ENCODE results near the gene SRSF6.
"Not testable (repeated sequence)": the region's sequence is repeated elsewhere in the genome, so short reads cannot be mapped to it uniquely, and the experiment has no call there.

The SRSF6 gene

DNA sequence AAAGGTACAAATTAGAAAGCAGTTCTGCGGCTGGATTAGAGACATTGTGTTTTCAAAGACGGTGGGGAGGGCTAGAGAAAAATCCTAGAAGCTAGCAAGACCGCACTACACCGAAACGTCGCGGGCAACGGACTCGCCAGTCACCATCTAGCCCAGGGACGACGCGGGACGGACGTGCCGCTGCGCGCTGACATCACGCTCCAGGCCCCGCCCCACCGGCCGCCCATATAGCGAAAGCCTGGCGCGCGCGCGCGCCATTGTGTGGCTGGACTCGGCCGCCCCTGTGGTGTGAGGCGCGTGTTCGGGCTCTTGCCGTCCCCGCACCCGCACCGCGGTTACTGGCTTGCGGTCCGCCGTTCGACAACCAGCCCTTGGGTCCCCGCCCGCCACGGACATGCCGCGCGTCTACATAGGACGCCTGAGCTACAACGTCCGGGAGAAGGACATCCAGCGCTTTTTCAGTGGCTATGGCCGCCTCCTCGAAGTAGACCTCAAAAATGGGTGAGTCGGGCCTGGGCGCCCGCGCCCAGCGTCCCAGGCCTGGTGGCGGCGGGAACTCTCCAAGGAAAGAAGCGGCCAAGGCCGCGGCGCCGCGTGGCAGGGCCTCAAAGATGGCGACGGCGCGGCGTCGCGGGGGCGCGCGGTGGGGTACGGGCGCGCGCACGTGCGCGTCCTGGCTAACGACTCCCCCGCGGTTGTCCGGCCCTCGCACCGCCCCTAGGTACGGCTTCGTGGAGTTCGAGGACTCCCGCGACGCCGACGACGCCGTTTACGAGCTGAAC lies at the start of gene SRSF6:
Gene SRSF6, plus strand, starts transcription at position 257 of the 782 bp plus-strand sequence. Its CDS starts 138 bp downstream, at position 395.
- peak; percentile 82 to 89 (median 88) for DNase-seq (ENCODE audit: low read depth in 3 of 3)

DNA sequence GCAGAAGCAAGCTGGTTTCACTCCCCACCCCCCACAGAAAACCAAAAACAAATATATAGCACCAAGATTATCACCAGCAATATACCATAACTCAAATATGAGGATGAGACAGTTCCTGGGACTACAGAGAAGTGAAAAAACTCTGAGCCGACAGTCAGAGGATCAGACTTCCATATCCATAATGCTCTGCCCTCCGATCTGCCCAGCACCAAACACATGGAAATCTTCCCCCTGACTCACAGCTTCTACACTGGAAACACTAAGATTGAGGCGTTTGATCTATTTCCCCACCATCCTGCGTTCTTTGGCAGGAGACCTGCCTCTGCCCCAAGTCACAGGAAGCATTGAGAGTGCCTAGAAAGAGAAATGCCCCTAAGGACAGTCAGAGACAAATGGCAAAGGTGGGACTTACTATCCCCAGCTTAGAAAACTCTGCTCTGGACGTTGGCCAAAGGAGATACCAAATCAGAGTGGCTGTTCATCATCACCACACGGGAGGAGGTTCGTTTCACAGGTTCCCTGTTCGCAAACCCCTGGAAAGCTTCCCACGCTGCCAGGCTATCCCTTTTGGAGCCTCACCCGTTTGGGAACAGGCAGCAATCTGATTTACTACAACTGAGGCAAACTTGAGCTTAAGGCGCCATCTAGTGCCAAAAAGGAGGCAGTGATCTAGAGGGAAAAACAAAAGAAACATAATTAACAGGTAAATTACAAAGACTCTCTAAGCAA lies 48.7 kb upstream of the SRSF6 start:
- no peak for DNase-seq (ENCODE audit: low read depth in 3 of 3)

- no peak for DNase-seq (ENCODE audit: low read depth in 3 of 3)
Observed at GRCh38 chr20:43409577-43409913, 48.2 kb upstream of the SRSF6 start.

DNA sequence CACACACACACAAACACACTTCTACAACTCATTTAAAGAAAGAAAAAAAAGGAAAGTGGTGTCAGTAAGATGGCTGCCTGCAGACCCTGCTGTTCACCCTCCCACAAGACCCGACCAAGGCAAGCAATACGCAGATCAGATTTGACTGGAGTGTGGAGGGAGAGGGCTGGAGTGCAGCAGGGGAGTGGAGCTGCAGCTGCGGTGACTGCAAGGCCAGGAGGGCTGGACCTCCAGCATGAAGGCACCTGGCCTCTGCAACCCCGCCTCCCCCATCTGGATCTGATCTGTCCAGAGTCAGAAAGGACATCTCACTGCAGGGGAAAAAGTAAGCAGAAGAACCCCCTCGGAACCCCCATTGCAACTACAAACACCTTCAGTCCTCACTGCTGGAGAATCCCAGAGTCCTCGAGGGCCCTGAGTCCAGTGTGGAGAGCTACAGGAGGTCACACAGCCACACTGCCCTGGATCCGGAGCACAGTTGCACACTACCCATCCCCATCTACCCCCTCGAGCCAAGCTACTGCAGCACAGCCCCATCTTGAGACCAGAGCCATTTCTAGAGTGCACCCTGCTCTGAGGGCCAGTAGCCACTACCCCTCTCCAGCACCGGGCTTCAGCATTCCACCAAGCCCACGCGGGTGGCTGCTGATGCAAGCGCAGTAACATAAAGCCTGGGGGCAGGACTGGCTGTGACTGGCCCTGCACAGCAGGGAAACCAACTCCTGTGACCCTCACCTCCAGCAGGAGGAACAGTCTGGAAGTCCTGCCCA lies 41.9 kb upstream of the SRSF6 start:
- DNase-seq (ENCODE audit: low read depth in 3 of 3): no peak

GRCh38 chr20:43416591-43417228 lies 41.0 kb upstream of the SRSF6 start:
- no peak for DNase-seq (ENCODE audit: low read depth in 3 of 3)

DNA sequence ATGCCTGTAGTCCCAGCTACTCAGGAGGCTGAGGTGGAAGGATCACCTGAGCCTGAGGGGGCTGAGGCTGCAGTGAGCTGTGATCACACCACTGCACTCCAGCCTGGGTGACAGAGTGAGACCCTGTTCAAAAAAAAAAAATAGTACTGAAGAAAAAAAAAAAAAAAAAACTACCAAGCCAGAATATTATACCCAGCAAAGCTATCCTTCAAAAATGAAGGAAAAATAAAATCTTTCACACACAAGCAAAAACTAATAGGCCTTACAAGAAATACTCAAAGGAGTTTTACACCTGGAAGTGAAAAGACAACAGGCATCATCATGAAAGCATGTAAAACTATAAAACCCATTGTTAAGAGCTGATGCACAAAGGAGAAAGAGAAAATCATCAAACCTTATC lies 37.5 kb upstream of the SRSF6 start:
- no peak for DNase-seq (ENCODE audit: low read depth in 3 of 3)

GRCh38 chr20:43420913-43421312 lies 36.8 kb upstream of the SRSF6 start:
- DNase-seq (ENCODE audit: low read depth in 3 of 3): not testable (repeated sequence)

GRCh38 chr20:43426172-43426571 lies 31.5 kb upstream of the SRSF6 start:
- no peak for DNase-seq (ENCODE audit: low read depth in 3 of 3)

GRCh38 chr20:43430265-43431133 lies 27.2 kb upstream of the SRSF6 start:
- no peak for DNase-seq (ENCODE audit: low read depth in 3 of 3)

- no peak for DNase-seq (ENCODE audit: low read depth in 3 of 3)
Observed at GRCh38 chr20:43431134-43431519, 26.6 kb upstream of the SRSF6 start.

DNA sequence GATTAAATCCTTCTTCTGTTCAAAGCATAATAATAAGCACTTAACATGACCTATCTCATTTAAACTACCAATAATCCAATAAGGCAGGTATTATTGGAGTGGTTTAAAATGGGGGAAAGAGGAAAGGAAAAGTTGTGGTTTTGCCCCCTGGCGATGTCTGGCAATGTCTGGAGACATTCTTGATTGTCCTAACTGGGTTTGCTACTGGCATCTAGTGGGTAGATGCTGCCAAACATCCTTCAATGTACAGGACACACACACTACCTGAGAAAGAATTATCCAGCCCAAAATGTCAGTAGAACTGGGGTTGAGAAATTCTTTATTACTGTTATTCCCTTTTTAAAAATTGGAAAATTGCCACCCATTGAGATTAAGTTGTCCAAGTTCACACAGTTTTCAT lies 25.2 kb upstream of the SRSF6 start:
- no peak for DNase-seq (ENCODE audit: low read depth in 3 of 3)

DNA sequence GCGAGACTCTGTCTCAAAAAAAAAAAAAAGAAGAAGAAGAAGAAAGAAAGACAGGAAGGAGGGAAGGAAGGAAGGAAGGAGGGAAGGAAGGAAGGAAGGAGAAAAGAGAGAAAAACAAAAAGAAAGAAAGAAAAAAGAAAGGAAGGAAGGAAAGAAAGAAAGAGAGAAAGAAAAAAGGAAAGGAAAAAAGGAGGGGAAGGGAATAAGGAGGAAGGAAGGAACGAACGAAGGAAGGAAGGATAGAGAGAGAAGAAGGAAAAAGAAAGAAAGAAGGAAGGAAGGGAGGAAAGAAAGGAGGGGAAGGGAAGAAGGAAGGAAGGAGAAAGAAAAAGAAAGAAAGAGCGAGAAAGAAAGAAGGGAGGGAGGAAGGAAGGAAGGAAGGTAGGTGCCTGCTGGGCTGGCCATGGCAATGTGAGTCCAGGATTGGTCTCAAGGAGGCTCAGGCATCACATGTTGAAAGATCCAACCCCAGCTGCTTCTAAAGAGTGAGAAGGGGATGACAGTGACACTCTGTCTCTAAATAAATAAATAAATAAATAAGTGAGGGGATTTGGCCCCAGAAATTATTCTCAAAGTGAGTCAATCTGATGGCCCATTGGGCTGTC lies 24.3 kb upstream of the SRSF6 start:
- no peak for DNase-seq (ENCODE audit: low read depth in 3 of 3)

DNA sequence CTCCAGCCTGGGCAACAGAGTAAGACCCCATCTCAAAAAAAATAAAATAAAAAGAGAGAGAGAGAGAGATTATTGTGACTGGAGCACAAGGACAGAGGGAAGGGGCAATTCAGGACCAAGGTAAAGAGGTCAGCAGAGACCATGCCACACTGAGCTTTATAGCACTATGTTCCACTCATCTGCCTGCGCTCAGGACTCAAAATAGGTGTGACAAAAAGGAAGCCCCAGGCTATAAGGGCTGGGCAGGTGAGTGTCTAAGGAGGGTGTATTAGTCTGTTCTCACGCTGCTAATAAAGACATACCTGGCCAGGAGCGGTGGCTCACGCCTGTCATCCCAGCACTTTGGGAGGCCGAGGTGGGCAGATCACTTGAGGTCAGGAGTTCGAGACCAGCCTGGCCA lies 23.1 kb upstream of the SRSF6 start:
- DNase-seq (ENCODE audit: low read depth in 3 of 3): no peak

- no peak for DNase-seq (ENCODE audit: low read depth in 3 of 3)
Observed at GRCh38 chr20:43438578-43439316, 18.9 kb upstream of the SRSF6 start.

GRCh38 chr20:43440531-43440930 lies 17.2 kb upstream of the SRSF6 start:
- DNase-seq (ENCODE audit: low read depth in 3 of 3): no peak

DNA sequence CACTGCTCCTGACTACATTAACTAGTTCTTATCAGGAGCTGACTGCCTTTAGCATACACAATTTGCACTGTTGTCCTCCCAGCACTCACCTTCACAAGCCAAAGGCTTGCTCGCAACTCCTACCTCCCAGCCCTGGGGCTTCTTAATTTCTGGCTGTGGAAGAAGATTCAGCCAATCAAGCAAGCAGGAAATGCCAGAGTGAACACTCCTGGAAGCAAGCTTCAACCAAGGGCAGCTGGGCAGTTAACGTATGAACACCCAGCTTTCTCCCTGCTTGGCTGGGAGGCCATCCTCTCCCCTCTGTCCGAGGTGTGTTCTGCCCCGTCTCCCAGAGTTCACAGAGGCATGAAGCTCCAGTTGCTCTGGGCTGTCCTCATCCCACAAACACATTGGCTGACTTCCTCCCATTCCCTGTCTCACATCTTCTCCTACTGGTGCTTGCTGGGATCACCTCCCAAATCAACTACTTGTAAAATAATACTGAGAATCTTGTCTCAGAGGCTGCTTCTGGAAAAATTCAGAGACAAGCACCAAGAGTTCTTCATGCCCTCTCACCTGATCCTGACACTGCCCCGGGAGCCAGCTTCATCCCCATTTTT lies 15.3 kb upstream of the SRSF6 start:
- no peak for DNase-seq (ENCODE audit: low read depth in 3 of 3)

DNA sequence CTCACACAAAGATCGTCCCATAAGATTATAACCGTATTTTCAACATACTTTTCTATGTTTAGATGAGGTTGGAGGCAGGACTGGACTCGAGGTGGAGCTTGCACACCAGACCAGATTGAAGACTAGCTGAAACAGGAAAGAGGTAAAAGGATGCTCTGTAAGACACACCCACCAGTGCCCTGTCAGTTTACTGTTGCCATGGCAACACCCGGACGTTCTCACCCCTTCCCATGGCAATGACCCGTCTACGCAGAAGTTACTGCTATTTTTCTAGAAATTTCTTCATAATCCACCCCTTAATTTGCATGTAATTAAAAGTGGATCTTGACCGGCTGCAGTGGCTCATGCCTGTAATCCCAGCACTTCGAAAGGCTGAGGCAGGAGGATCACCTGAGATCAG lies 13.6 kb upstream of the SRSF6 start:
- no peak for DNase-seq (ENCODE audit: low read depth in 3 of 3)

- no peak for DNase-seq (ENCODE audit: low read depth in 3 of 3)
Observed at GRCh38 chr20:43446361-43446879, 11.3 kb upstream of the SRSF6 start.

DNA sequence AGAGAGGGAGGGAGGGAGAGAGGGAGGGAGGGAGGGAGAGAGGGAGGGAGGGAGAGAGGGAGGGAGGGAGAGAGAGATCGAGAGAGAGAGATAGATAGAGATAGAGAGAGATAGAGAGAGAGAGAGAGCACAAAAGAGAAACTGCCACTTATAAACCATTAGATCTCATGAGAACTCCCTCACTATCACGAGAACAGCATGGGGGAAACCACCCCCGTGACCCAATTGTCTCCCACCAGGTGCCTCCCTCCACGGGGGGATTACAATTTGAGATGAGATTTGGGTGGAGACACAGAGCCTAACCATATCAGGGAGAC lies 9.3 kb upstream of the SRSF6 start:
- not testable (repeated sequence) for DNase-seq (ENCODE audit: low read depth in 3 of 3)
